ENCODE measurements around the gene HACD4.

DNA sequence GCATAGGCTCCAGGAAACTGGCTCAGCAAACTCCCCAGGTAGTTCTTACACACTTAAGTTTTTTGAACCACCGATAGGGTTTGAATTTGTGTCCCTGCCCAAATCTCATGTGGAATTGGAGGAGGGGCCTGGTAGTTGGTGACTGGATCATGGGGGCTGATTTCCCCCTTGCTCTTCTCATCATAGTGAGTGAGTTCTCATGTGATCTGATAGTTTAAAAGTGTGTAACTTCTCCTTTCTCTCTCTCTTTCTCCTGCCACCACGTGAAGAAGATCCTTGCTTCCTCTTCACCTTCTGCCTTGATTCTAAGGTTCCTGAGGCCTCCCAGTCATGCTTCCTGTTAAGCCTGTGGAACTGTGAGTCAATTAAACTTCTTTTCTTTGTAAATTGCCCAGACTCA lies 22.4 kb upstream of the HACD4 start:
- TF ChIP-seq, protein P1, sequence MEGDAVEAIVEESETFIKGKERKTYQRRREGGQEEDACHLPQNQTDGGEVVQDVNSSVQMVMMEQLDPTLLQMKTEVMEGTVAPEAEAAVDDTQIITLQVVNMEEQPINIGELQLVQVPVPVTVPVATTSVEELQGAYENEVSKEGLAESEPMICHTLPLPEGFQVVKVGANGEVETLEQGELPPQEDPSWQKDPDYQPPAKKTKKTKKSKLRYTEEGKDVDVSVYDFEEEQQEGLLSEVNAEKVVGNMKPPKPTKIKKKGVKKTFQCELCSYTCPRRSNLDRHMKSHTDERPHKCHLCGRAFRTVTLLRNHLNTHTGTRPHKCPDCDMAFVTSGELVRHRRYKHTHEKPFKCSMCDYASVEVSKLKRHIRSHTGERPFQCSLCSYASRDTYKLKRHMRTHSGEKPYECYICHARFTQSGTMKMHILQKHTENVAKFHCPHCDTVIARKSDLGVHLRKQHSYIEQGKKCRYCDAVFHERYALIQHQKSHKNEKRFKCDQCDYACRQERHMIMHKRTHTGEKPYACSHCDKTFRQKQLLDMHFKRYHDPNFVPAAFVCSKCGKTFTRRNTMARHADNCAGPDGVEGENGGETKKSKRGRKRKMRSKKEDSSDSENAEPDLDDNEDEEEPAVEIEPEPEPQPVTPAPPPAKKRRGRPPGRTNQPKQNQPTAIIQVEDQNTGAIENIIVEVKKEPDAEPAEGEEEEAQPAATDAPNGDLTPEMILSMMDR (IDR thresholded peaks at IDR 0.05; ENCODE audit: low read length): no peak
- no peak for TF ChIP-seq EZH2 (IDR thresholded peaks at IDR 0.05; ENCODE audit: borderline replicate concordance, low read length)
